Transverse colon (tissue), 4 donors: ENCODE results near the gene NR3C2. TPM values are rescaled to one million over a fixed set of nuclear protein-coding genes. Genes with fewer than 3 reads are reported as not detected.

Experiments used
- DNase-seq: peaks from one replicate; pipeline ENCODE4 v3.0.0-alpha.2; 2019
- H3K27ac ChIP-seq, 4 donors: fragments of 200-600 bp; sonication (generic); 2 replicates each; pipeline ENCODE4 v1.5.1; 2016 to 2018; ENCODE audit warnings: inconsistent platforms in 4 of 4
- H3K27me3 ChIP-seq: fragments of 200-600 bp; sonication (generic); 2 replicates; pipeline ENCODE4 v1.5.1; 2017; ENCODE audit warnings: inconsistent platforms
- H3K36me3 ChIP-seq, 4 donors: fragments of 200-600 bp; sonication (generic); 2 replicates each; pipeline ENCODE4 v1.5.1; 2017 to 2019; ENCODE audit warnings: inconsistent platforms in 4 of 4
- H3K4me1 ChIP-seq, 4 donors: fragments of 200-600 bp; sonication (generic); 2 replicates each; pipeline ENCODE4 v1.5.1; 2017 to 2020; ENCODE audit warnings: inconsistent platforms in 4 of 4
- H3K4me3 ChIP-seq, 4 donors: fragments of 200-600 bp; sonication (generic); 1 replicate in 1 of 4; 2 replicates in 3 of 4; pipeline versions ENCODE4 v1.5.1 to v1.6.1; 2017 to 2019; ENCODE audit warnings: inconsistent platforms in 4 of 4
- H3K9me3 ChIP-seq, 2 donors: fragments of 200-600 bp; sonication (generic); 2 replicates each; pipeline ENCODE4 v1.5.1; 2017 to 2019; ENCODE audit warnings: inconsistent platforms in 2 of 2
- CTCF ChIP-seq, 5 experiments: fragments of 200-600 bp in 3 of 5; fragments of 450-650 bp in 2 of 5; sonication (generic) in 3 of 5; IDR thresholded peaks; 1 replicate in 2 of 5; 2 replicates in 3 of 5; pipeline ENCODE4 v1.5.1; 2016 to 2017; ENCODE audit warnings: antibody characterized with exemption in 5 of 5, inconsistent platforms in 3 of 5, mild to moderate bottlenecking in 2 of 5, moderate library complexity in 1 of 5
- EP300 ChIP-seq: sonication (generic); formaldehyde crosslinking; IDR thresholded peaks from one replicate; pipeline ENCODE4 v1.6.1; 2017; ENCODE audit warnings: antibody characterized with exemption, low read depth
- POLR2A ChIP-seq: fragments of 450-650 bp; IDR thresholded peaks from one replicate; pipeline ENCODE4 v1.6.1; 2016; ENCODE audit warnings: antibody characterized with exemption, mild to moderate bottlenecking, moderate library complexity
- POLR2AphosphoS5 ChIP-seq, 3 donors: sonication (generic); formaldehyde crosslinking; IDR thresholded peaks; one replicate each; pipeline ENCODE4 v1.6.1; 2016; ENCODE audit warnings: antibody characterized with exemption in 3 of 3
- WGBS, 2 donors: methylation state at CpG; one replicate each; pipeline ENCODE4 v1.1.5; 2018; ENCODE audit warnings: low coverage in 1 of 2; 5-methylcytosine and 5-hydroxymethylcytosine counted together
- in situ Hi-C, 4 donors: fragments of 200-750 bp; cut with MboI; loops; one replicate each; pipeline versions ENCODE4 v1.15.0 to v1.15.1; 2017; ENCODE audit warnings: low sequenced_read_pairs in 3 of 4, low pct_ligation_motif_present in 1 of 4, low pct_unique_long_range_greater_than_20kb in 1 of 4
- intact Hi-C: fragments of 100-400 bp; cut with DNase I; formaldehyde crosslinking; loops from one replicate; pipeline ENCODE4 v1.15.1; 2023; ENCODE audit warnings: low total_unique reads
- total RNA-seq, 4 donors: library from RNA; depleted of rRNA; stranded (reverse); fragments of >200 nt; gene quantifications; one replicate each; pipeline ENCODE4 v1.1.0, GENCODE V29; 2016

NR3C2 gene
- total RNA-seq, 4 donors from 2014 or later: 55.5 to 147 (median 125) TPM

- Histone ChIP-seq H3K4me3 (no peak overlapping the region), H3K9me3 (no peaks in the 10 kb centered on the region), H3K4me1 (peaks cover 0 to 66% (median 22%) of the 10 kb centered on the region in 4 donors), H3K36me3 (no peaks in the 10 kb centered on the region), H3K27me3 (no peaks in the 10 kb centered on the region), H3K27ac (no peak overlapping the region)
- in situ Hi-C loops (no loop called here), intact Hi-C loops (no loop called here)
- no peak for TF ChIP-seq CTCF (IDR thresholded peaks at IDR 0.05)
- TF ChIP-seq EP300: no peak
- no peak for TF ChIP-seq POLR2AphosphoS5 (IDR thresholded peaks at IDR 0.05)
- no peak for TF ChIP-seq POLR2A
- DNase-seq: no peak
These were observed 156.2 kb downstream of the NR3C2 start for GRCh38 chr4:148286012-148286411.

GRCh38 chr4:148283665-148284064, 158.5 kb downstream of the NR3C2 start:
- 46 to 52% methylated on average over 4 of the region's 4 CpGs for WGBS, 2 donors
- Histone ChIP-seq H3K27me3 (no peaks in the 10 kb centered on the region), H3K36me3 (no peaks in the 10 kb centered on the region), H3K27ac (no peak overlapping the region), H3K4me1 (peaks cover 0 to 56% (median 20%) of the 10 kb centered on the region in 4 donors), H3K4me3 (no peak overlapping the region), H3K9me3 (no peaks in the 10 kb centered on the region)
- in situ Hi-C loops (no loop called here), intact Hi-C loops (no loop called here)
- no peak for DNase-seq
- TF ChIP-seq POLR2AphosphoS5 (IDR thresholded peaks at IDR 0.05) (no peak), CTCF (IDR thresholded peaks at IDR 0.05) (no peak), EP300 (no peak), POLR2A (no peak)

GRCh38 chr4:148278310-148278709, 163.9 kb downstream of the NR3C2 start:
- Histone ChIP-seq H3K27ac (no peak overlapping the region), H3K27me3 (no peaks in the 10 kb centered on the region), H3K4me3 (no peak overlapping the region), H3K36me3 (no peaks in the 10 kb centered on the region), H3K4me1 (peaks cover 0 to 24% (median 10%) of the 10 kb centered on the region in 4 donors), H3K9me3 (no peaks in the 10 kb centered on the region)
- WGBS, 2 donors: 90% methylated on average over 5 to 9 of the region's 9 CpGs
- intact Hi-C loops: no loop called here
- in situ Hi-C loops: no loop called here
- no peak for DNase-seq
- TF ChIP-seq EP300 (no peak), POLR2A (no peak), CTCF (IDR thresholded peaks at IDR 0.05) (no peak), POLR2AphosphoS5 (IDR thresholded peaks at IDR 0.05) (no peak)

- Histone ChIP-seq H3K27me3 (no peaks in the 10 kb centered on the region), H3K9me3 (no peaks in the 10 kb centered on the region), H3K4me1 (peaks cover 0 to 15% (median 4%) of the 10 kb centered on the region in 4 donors), H3K36me3 (no peaks in the 10 kb centered on the region), H3K27ac (no peak overlapping the region), H3K4me3 (no peak overlapping the region)
- intact Hi-C loops (no loop called here), in situ Hi-C loops (no loop called here)
- 74 to 78% methylated on average over 4 of the region's 4 CpGs for WGBS, 2 donors
- TF ChIP-seq POLR2AphosphoS5 (IDR thresholded peaks at IDR 0.05): no peak
- TF ChIP-seq CTCF (IDR thresholded peaks at IDR 0.05): no peak
- TF ChIP-seq POLR2A: no peak
- no peak for TF ChIP-seq EP300
- DNase-seq: no peak
These were observed 166.9 kb downstream of the NR3C2 start for GRCh38 chr4:148275266-148275665.
